ENCODE measurements around the gene EPS8L2. TPM values are rescaled to one million over a fixed set of nuclear protein-coding genes. Genes with fewer than 3 reads are reported as not detected.

The EPS8L2 gene
- 1 to 10 TPM; 7.1 to 8.1 TPM for total RNA-seq

DNA sequence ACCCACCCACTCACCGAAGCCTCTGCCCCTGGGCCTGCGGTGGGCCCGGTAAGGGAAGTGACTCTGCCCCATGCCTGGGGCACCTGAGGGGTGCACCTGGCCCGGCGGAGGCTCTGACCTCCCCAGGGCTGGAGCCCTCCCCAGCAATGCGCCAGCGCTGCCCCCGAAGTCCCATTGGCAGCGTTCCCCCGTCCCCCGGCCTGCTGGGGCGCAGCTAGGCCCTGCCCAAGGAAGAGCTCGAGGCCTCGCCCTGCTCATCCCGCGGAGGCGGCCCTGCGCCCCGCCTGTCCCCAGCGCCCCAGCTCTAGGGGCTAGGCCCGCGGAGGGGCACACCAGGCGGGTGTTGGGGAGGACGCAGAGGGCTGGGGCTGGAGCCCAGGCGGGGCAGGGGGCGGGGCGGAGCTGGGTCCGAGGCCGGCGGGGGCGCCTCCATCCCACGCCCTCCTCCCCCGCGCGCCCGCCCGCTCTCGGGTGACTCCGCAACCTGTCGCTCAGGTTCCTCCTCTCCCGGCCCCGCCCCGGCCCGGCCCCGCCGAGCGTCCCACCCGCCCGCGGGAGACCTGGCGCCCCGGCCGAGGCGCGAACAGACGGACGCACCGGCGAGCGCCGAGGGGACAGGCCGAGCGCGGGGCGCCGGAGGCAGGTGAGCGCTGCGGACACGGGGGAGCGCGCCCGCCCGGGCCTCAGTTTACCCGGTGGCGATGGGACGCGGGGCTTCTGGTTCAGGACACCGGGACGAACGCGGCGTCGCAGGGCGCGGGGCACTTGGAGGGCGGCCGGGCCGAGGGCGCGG is at the start of gene EPS8L2:
EPS8L2 (plus strand) TSS at position 586 of the 793 bp plus-strand sequence. CDS start 3,177 bp downstream, outside the sequence.
- H3K27me3 Mint-ChIP-seq (ENCODE audit: low read depth) = peaks cover 14% of the 10 kb centered on the region
- CTCF ChIA-PET = interaction anchor here (1.2 to 1.8 kb wide), 2 partner anchors 10 to 151 kb away, joined by 3 to 4 read pairs; partner anchors contain the start of gene TMEM80
- DNase-seq = no peak
- H3K4me3 Mint-ChIP-seq = no peak within 1 kb of the TSS
- peaks cover 5% of the 10 kb centered on the region for H3K4me1 Mint-ChIP-seq (ENCODE audit: low read depth)
- no peak within 1 kb of the TSS for H3K27ac Mint-ChIP-seq
- H3K9me3 Mint-ChIP-seq = no peaks in the 10 kb centered on the region
- H3K36me3 Mint-ChIP-seq (ENCODE audit: low read depth) = no peaks in the 10 kb centered on the region
- intact Hi-C loops (cut with micrococcal nuclease) = no loop called here

DNA sequence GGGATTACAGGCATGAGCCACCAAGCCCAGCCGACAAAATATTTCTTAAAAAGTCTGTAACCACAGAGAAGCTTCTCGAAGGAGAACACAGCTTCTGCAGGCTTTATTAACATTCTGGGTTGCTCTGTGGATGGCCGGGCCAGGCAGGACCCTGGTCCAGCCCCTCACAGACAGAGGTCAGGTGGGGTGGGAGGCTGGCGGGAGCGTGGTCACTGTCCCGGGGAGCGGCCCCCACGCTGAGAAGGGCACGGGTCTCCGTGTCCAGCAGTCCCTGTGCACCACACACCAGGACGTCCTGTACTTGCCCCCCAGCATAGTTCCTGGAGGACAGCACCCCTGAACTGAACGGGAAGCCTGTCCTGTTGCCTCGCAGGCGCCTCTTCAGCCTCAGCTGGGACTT is 49.6 kb upstream of the EPS8L2 start:
- CTCF ChIA-PET = interaction anchor here (1.3 kb wide), 1 partner anchor 10 kb away, joined by 3 read pairs; no protein-coding TSS in a partner anchor
- peaks cover 12% of the 10 kb centered on the region for H3K36me3 Mint-ChIP-seq (ENCODE audit: low read depth)
- no peak overlapping the region for H3K4me3 Mint-ChIP-seq

GRCh38 chr11:656866-657265 is 49.2 kb upstream of the EPS8L2 start:
- no peaks in the 10 kb centered on the region for H3K27me3 Mint-ChIP-seq (ENCODE audit: low read depth)
- H3K9me3 Mint-ChIP-seq = no peaks in the 10 kb centered on the region
- DNase-seq = no peak
- H3K4me1 Mint-ChIP-seq (ENCODE audit: low read depth) = no peaks in the 10 kb centered on the region
- intact Hi-C loops (cut with micrococcal nuclease) = no loop called here
- peaks cover 12% of the 10 kb centered on the region for H3K36me3 Mint-ChIP-seq (ENCODE audit: low read depth)
- H3K27ac Mint-ChIP-seq = no peak overlapping the region
- H3K4me3 Mint-ChIP-seq = no peak overlapping the region
- CTCF ChIA-PET = no interaction called here

More for the DNA sequence above, 49.6 kb upstream of the EPS8L2 start:
- H3K27me3 Mint-ChIP-seq (ENCODE audit: low read depth) = no peaks in the 10 kb centered on the region
- H3K4me1 Mint-ChIP-seq (ENCODE audit: low read depth) = no peaks in the 10 kb centered on the region
- no peak overlapping the region for H3K27ac Mint-ChIP-seq
- DNase-seq = no peak
- H3K9me3 Mint-ChIP-seq = no peaks in the 10 kb centered on the region
- intact Hi-C loops (cut with micrococcal nuclease) = no loop called here

GRCh38 chr11:657691-658126 is 48.3 kb upstream of the EPS8L2 start:
- Mint-ChIP-seq H3K27ac (no peak overlapping the region), H3K4me3 (no peak overlapping the region)
- CTCF ChIA-PET = no interaction called here

DNA sequence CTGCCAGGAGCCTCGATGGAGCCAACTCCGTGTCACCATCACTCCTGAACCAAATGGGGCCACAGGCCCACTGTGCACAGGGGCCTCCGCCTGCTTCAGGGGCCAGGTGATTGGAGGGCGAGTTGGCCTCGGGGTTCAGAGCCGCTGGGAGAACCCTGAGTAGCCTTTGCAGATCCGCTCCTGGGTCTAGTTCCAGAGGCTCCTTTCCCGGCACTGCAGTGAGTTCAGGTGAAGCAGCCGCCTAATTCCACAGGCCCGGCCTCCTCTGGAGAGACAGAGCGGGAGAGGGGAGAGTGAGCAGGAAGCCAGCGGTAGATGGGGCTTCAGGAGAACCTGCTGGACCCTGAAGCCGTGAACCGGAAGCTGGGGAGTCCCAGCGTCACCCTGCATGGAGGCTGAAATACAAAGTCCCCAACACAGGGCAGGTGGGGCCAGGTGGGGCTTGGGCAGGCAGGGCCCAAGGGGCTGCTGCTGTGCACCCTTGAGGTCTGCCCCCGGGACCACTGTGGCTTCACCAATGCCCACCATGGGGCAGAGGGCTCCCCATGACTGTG is 46.4 kb upstream of the EPS8L2 start:
- H3K36me3 Mint-ChIP-seq (ENCODE audit: low read depth) = peaks cover 8% of the 10 kb centered on the region
- H3K4me1 Mint-ChIP-seq (ENCODE audit: low read depth) = no peaks in the 10 kb centered on the region
- no peak for DNase-seq
- intact Hi-C loops (cut with micrococcal nuclease) = no loop called here
- H3K9me3 Mint-ChIP-seq = no peaks in the 10 kb centered on the region
- H3K27me3 Mint-ChIP-seq (ENCODE audit: low read depth) = no peaks in the 10 kb centered on the region
- no peak overlapping the region for H3K27ac Mint-ChIP-seq
- H3K4me3 Mint-ChIP-seq = no peak overlapping the region
- CTCF ChIA-PET = no interaction called here

More at GRCh38 chr11:657691-658126, 48.3 kb upstream of the EPS8L2 start:
- no peaks in the 10 kb centered on the region for H3K27me3 Mint-ChIP-seq (ENCODE audit: low read depth)
- intact Hi-C loops (cut with micrococcal nuclease) = no loop called here
- no peak for DNase-seq
- H3K4me1 Mint-ChIP-seq (ENCODE audit: low read depth) = no peaks in the 10 kb centered on the region
- peaks cover 10% of the 10 kb centered on the region for H3K36me3 Mint-ChIP-seq (ENCODE audit: low read depth)
- no peaks in the 10 kb centered on the region for H3K9me3 Mint-ChIP-seq

- Mint-ChIP-seq H3K27ac (no peak overlapping the region), H3K4me1 (ENCODE audit: low read depth) (no peaks in the 10 kb centered on the region), H3K27me3 (ENCODE audit: low read depth) (no peaks in the 10 kb centered on the region), H3K36me3 (ENCODE audit: low read depth) (peaks cover 7% of the 10 kb centered on the region), H3K4me3 (no peak overlapping the region), H3K9me3 (no peaks in the 10 kb centered on the region)
- no peak for DNase-seq
- CTCF ChIA-PET = interaction anchor here (1.4 to 1.6 kb wide), 2 partner anchors 17 to 64 kb away, joined by 5 read pairs; no protein-coding TSS in a partner anchor
- intact Hi-C loops (cut with micrococcal nuclease) = no loop called here
Measured at GRCh38 chr11:660281-660680, 45.8 kb upstream of the EPS8L2 start.

DNA sequence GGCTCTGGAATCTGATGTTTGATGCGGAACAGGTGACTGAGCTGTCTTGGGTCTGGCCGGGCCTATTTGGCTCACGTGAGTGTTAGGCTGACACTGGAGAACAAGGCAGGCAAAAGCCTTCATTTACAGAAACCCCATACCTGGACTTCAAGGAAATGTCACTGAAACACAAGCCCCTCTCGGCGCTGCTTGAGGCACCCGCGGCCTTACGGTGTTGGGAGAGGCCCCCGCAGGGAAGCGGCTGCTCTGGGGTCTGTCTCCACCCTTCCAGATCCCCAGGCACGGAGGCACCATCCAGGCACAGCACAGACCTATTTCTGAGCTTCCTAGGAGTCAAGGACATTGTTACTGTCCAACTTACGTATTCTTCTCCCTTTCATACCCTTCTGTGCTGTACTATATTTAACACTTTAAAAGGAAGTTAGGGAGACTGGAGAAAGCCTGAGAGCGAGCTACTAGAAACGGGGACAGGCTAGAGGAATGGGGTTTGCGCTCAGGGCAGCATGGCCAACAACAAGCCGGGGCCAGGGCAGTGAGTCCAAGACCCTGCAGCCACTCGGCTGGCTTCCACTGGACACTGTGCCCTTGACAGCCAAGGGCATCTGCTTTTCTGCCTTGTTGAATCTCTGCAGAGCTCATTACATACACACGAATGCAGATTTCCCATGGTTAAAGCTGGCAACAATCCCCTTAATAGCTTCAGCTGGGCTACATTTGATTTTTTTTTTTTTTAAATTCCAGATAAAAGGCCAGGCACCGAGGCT is 45.2 kb upstream of the EPS8L2 start:
- Mint-ChIP-seq H3K27me3 (ENCODE audit: low read depth) (no peaks in the 10 kb centered on the region), H3K9me3 (no peaks in the 10 kb centered on the region), H3K4me1 (ENCODE audit: low read depth) (no peaks in the 10 kb centered on the region), H3K27ac (no peak overlapping the region), H3K36me3 (ENCODE audit: low read depth) (peaks cover 7% of the 10 kb centered on the region), H3K4me3 (no peak overlapping the region)
- DNase-seq = no peak
- intact Hi-C loops (cut with micrococcal nuclease) = no loop called here
- CTCF ChIA-PET = interaction anchor here (0.7 to 1.6 kb wide), 3 partner anchors 17 to 63 kb away, joined by 4 to 5 read pairs (median 5); no protein-coding TSS in a partner anchor

- intact Hi-C loops (cut with micrococcal nuclease) = loop anchor here (1.0 kb wide), 1 partner anchor 61 kb away; no protein-coding TSS in a partner anchor
- Mint-ChIP-seq H3K9me3 (no peaks in the 10 kb centered on the region), H3K4me1 (ENCODE audit: low read depth) (no peaks in the 10 kb centered on the region), H3K27me3 (ENCODE audit: low read depth) (no peaks in the 10 kb centered on the region), H3K4me3 (no peak overlapping the region), H3K36me3 (ENCODE audit: low read depth) (peaks cover 11% of the 10 kb centered on the region), H3K27ac (no peak overlapping the region)
- DNase-seq = peak; percentile 59
- CTCF ChIA-PET = interaction anchor here (0.9 to 1.1 kb wide), 3 partner anchors 12 to 58 kb away, joined by 3 read pairs; no protein-coding TSS in a partner anchor
Measured at GRCh38 chr11:662689-663274, 43.2 kb upstream of the EPS8L2 start.

DNA sequence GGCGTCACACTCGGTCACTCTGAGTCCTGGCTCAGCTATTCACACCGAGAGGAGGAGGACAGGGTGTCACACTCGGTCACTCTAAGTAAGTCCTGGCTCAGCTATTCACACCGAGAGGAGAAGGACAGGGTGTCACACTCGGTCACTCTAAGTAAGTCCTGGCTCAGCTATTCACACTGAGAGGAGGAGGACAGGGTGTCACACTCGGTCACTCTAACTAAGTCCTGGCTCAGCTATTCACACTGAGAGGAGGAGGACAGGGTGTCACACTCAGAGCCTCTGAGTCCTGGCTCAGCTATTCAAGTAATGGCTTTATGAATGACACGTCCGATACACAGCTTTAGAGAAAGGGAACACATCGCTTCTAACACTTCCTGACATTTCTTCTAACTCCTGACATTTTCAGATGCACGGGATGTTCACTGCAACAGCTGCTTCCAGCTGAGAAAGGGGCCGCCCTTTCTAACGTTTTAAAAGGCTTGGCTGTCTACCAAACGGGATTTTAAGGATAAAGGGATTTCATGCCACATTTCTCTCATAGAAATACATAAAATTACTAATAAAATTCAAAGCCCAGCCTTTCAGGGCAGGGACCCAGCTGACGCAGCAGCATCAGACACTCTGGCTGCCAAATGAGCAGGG is 40.8 kb upstream of the EPS8L2 start:
- CTCF ChIA-PET = interaction anchor here (0.7 to 1.7 kb wide), 3 partner anchors 58 to 61 kb away, joined by 3 read pairs; no protein-coding TSS in a partner anchor
- Mint-ChIP-seq H3K27ac (no peak overlapping the region), H3K4me3 (no peak overlapping the region), H3K27me3 (ENCODE audit: low read depth) (no peaks in the 10 kb centered on the region), H3K9me3 (no peaks in the 10 kb centered on the region), H3K36me3 (ENCODE audit: low read depth) (peaks cover 14% of the 10 kb centered on the region), H3K4me1 (ENCODE audit: low read depth) (no peaks in the 10 kb centered on the region)
- intact Hi-C loops (cut with micrococcal nuclease) = no loop called here
- no peak for DNase-seq

GRCh38 chr11:665704-666281 is 40.2 kb upstream of the EPS8L2 start:
- no peaks in the 10 kb centered on the region for H3K9me3 Mint-ChIP-seq
- DNase-seq = no peak
- H3K27me3 Mint-ChIP-seq (ENCODE audit: low read depth) = no peaks in the 10 kb centered on the region
- no peak overlapping the region for H3K27ac Mint-ChIP-seq
- H3K4me3 Mint-ChIP-seq = no peak overlapping the region
- H3K36me3 Mint-ChIP-seq (ENCODE audit: low read depth) = peaks cover 14% of the 10 kb centered on the region
- intact Hi-C loops (cut with micrococcal nuclease) = no loop called here
- H3K4me1 Mint-ChIP-seq (ENCODE audit: low read depth) = no peaks in the 10 kb centered on the region
- CTCF ChIA-PET = interaction anchor here (1.7 kb wide), 1 partner anchor 57 kb away, joined by 3 read pairs; no protein-coding TSS in a partner anchor

- H3K27me3 Mint-ChIP-seq (ENCODE audit: low read depth) = no peaks in the 10 kb centered on the region
- CTCF ChIA-PET = interaction anchor here (0.5 to 0.8 kb wide), 2 partner anchors 23 to 66 kb away, joined by 3 to 4 read pairs; no protein-coding TSS in a partner anchor
- H3K9me3 Mint-ChIP-seq = no peaks in the 10 kb centered on the region
- intact Hi-C loops (cut with micrococcal nuclease) = no loop called here
- no peaks in the 10 kb centered on the region for H3K4me1 Mint-ChIP-seq (ENCODE audit: low read depth)
- no peak overlapping the region for H3K27ac Mint-ChIP-seq
- peaks cover 20% of the 10 kb centered on the region for H3K36me3 Mint-ChIP-seq (ENCODE audit: low read depth)
- DNase-seq = no peak
- no peak overlapping the region for H3K4me3 Mint-ChIP-seq
Measured at GRCh38 chr11:673866-674265, 32.2 kb upstream of the EPS8L2 start.
